Measurements from ENCODE around the gene FGD1. TPM values are rescaled to one million over a fixed set of nuclear protein-coding genes. Genes with fewer than 3 reads are reported as not detected.
"Not testable (repeated sequence)": the region's sequence is repeated elsewhere in the genome, so short reads cannot be mapped to it uniquely, and the experiment has no call there.

The FGD1 gene
- 5.1 TPM for polyA plus RNA-seq (2012; ENCODE audit: insufficient read depth, insufficient read length)

DNA sequence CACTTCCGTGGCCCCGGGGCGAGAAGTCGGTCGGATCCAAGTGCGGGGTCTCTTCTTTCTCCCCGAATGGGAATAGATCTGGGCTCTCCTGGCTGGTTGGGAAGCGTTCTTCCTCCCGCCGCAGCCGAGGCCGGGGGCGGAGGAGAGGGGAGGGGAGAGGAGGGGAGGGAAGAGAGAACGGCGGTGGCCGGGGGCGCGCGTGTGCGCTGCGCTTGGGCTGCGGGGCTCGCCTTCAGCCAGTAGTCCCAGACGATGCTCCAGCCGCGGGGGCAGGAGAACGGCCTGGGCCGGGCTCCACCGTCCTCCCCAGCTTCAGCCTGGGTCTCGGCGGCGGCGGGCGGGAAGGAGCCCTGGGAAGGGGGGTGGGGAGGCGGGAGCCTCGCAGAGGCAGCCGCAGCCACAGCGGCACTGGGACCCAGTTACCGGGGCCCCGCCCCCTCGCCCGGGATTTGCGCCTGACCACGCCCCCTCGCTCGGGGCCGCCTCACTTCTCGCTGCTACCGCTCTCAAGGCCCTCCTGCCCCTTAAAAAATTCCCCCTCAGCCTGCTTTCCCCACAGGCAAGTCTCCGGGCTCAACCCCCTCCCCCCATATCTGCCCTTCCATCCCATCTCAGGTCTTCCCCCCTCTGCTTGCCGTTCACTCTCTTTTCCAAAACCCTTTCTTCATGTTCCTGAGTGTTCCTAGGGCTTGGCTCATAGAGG, at the start of gene FGD1:
FGD1 (minus strand) TSS at position 421 of the 703 bp plus-strand sequence. CDS start 802 bp downstream, outside the sequence.
- peak within 1 kb of the TSS; percentile 49 for H3K4me3 ChIP-seq (ENCODE audit: low read length)
- DNase-seq (ENCODE audit: low read depth, low spot score), result peak; percentile 18

DNA sequence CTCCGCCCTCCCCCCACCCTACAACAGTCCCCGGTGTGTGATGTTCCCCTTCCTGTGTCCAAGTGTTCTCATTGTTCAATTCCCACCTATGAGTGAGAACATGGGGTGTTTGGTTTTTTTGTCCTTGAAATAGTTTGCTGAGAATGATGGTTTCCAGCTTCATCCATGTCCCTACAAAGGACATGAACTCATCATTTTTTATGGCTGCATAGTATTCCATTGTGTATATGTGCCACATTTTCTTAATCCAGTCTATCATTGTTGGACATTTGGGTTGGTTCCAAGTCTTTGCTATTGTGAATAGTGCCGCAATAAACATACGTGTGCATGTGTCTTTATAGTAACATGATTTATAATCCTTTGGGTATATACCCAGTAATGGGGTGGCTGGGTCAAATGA, 46.2 kb upstream of the FGD1 start:
- DNase-seq (ENCODE audit: low read depth, low spot score); H3K4me3 ChIP-seq (ENCODE audit: low read length): not testable (repeated sequence)

DNA sequence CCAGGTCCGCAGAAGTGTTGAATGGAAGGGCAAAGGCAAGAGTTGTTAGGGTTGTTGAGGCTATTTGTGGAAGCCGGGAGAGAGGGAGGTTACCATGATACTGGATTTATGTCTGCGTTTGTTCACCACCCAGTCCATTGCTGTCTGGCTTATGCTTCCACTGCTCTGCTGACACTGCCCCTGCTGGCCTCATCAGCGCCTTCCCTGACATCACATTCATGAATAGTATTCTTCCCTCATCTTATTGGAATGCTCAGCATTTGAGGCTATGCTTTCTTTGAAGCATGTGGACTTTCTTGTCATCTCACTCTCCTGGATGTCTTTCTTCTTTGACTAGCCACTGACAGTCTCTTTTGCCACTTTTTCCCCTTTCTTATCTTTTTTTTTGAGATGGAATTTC, 44.3 kb upstream of the FGD1 start:
- no peak overlapping the region for H3K4me3 ChIP-seq (ENCODE audit: low read length)
- no peak for DNase-seq (ENCODE audit: low read depth, low spot score)

DNA sequence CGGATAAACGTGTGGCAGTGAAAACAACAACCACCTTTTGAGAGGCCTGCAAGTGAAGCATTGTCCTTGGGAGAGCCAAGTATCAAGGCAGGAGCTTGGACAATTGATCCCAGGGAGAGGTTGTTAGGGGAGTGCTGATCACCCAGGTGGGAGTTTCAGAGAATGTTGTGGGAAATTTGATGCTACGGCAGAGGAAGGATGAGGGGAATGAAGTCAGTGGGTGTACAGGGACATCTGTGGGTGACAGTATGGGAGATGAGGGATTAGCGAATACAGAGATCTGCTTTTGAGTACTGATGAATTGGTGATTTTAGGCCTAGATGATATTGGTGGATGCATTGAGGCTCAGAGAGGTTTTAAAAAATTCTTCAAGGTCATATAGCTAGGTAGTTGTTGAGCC, 38.2 kb upstream of the FGD1 start:
- no peak for DNase-seq (ENCODE audit: low read depth, low spot score)
- no peak overlapping the region for H3K4me3 ChIP-seq (ENCODE audit: low read length)

DNA sequence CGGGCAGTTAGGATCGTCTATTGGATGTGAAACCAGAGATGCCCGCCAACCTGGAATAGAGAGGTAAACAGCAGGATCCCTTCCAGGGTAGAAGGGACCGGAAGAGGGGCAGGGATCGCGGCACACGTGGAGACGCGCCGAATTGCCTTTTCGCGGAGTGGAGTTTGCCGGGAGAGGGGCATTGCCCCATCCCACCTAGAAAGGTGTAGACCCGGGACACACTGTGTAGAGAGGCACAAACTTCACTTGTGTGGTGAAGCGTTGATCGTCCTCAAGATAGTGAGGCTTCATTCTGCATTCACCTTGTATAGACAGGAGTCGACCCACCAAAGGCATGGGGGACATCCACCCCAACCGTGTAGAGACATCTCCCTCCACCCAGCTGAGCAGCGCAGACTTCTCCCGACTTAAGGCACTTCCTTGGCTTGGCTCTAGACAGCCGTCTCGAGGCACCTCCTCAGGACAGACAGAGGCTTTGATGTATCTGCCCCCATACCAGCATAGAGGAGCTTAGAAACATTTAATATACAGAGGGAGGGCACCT, 34.4 kb upstream of the FGD1 start:
- DNase-seq (ENCODE audit: low read depth, low spot score), result no peak
- peak overlapping the region; percentile 92 for H3K4me3 ChIP-seq (ENCODE audit: low read length)

DNA sequence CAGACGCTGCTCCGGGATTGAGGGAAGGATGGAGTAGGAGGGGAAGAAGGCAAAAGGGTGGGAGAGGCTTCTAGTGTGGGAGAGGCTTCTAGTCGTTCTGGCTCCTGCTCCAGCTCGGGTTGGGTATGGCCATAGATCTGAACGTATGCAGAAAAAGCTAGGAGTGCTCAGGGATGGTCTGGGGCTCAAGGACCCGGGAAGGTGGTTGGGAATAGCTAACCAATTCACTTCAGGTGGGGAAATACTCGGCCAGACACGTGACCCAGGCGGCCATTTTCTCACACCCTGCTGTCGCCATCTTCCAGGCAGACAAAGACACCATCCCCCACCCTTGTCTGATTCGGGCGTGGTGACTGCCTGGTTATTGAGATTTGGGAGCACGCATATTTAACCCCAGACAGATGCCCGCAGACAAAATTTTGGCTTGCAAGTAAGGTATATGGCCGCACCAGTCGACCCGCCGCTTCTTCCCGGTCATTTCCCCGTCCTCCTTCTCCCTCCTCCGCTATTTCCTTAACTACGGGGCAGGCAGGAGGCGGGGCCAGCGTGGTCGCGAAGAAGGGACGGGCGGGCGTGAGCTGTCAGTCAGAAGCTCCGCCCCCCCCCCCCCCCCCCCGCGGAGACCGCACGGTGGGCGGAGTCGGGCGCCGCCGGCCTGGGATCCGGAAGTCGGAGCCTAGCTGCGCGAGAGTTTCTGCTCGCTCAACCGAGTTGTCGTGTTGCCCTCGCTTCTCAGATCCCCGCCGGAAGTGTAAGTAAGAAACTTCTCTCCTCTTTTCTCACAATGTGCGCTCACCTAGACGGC, 33.7 kb upstream of the FGD1 start, which contains the start of gene GNL3L:
GNL3L (plus strand) TSS at position 668 of the 805 bp plus-strand sequence. CDS start 2,348 bp downstream, outside the sequence.
- peak; percentile 78 for DNase-seq (ENCODE audit: low read depth, low spot score)

DNA sequence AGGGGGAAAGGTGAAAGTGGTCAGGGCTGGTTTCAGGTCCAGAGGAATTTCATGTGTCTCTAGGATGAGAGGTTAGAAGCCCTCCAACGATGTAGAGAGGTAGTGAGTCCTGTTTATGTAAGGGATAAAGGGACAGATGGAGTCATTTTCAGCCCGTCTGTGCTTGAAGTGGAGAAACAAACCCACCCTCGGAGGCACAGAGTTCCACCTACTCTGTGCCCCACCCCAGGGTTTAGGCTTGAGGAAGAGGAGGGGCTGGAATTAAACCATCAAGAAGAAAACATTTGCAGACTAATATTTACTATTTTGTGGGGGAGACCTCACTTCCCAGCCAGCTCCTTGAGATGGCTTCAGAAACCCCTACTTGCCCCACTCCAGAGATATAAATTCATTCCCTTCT, 33.1 kb upstream of the FGD1 start:
- H3K4me3 ChIP-seq (ENCODE audit: low read length), result peak overlapping the region; percentile 58
- no peak for DNase-seq (ENCODE audit: low read depth, low spot score)

More for the DNA sequence above, 33.7 kb upstream of the FGD1 start, which contains the start of gene GNL3L:
- peak within 1 kb of the TSS; percentile 92 for H3K4me3 ChIP-seq (ENCODE audit: low read length)

DNA sequence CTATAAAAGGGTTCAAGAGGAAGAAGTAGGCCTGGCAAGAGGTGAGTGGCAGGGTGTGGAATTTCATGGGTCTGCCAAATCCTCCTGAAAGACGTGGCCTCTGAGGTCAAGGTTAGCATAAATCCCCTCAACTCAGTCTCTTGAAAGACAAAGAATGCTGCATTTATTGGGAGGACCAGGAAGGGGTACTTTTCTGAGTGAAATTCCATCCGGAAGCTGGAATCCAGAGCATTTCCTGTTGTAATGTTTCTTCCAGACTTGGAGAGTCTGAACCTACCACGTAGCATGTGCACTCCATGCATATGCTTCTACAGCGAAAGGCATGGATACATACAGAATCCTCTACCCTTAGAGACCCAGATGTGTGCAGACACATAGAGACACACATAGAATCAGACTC, 13.4 kb upstream of the FGD1 start:
- no peak for DNase-seq (ENCODE audit: low read depth, low spot score)
- H3K4me3 ChIP-seq (ENCODE audit: low read length), result no peak overlapping the region

DNA sequence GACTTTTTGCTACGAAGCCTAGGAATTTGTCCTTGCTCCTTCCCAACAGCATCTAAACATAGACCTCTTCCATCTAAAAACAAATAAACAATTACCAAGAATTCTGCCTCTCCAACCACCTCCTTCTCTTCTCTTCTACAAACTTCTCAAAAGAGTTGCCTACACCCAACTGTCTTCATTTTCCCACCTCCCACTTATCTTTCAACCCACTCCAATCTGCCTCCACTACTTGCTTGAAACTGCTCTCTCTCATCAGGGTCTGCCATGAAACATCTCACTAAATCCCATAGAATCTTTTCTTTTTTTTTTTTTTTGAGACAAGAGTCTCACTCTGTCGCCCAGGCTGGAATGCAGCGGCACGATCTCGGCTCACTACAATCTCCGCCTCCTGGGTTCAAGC, 902 bp upstream of the FGD1 start:
- no peak overlapping the region for H3K4me3 ChIP-seq (ENCODE audit: low read length)
- no peak for DNase-seq (ENCODE audit: low read depth, low spot score)

DNA sequence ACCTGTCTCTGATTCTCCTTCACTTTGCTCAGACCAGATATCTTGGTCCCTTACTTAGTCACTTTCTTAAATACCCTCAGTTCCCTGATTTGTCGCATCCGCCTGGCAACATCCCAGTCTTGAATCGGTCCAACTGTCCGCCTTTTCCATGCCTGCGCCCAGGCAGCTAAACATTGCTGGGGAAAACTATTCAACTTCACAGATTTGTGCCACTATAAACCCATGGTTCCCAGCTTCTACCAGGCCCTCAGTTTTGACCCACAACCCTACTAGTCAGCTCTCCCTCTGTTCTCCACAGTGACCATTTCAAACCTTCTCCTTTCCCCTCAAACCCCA, 451 bp upstream of the FGD1 start:
- no peak for DNase-seq (ENCODE audit: low read depth, low spot score)
- peak overlapping the region; percentile 49; the same call in 1 of the 2 replicates for H3K4me3 ChIP-seq (ENCODE audit: low read length)

DNA sequence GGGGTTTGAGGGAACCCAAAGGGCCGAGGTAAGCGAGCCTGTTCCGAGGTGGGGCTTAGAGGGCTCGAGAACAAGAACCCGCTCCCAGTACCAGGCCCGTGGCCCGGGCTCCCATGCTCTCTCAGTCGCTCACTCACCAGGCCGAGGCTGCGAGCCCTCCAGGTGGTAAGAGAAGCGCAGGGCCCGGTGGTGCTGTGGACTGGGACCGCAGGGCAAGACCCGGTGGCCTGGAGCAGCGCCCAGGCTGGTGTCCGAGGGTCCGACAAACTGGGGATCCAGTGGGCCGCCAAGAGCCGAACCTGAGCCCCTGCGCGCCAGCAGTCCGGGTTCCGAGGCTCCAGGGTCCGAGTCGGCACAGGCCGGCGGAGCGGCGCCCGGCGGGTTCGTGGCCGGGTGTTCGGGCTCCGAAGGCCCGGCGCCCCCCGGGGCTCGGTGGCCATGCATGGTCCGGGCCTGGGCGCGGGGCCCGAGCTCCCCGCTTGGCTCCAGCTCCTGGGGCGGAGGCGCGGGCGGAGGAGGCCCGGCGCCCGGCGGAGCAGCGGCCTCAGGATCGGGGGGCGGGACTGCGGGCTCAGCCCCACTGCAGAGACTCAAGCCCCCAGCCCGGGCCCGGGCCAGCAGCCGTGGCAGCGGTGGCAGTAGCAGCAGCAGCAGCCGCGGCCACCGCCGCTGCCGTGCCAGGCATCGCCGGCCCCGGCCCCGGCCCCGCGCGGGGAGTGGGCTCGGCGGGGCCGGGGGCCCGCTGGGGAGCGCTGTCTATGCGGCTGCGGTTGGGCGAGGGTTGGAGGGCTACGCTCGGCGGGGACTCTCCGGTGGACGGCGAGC, 833 bp downstream of the FGD1 start:
- H3K4me3 ChIP-seq (ENCODE audit: low read length), result peak overlapping the region; percentile 49
- DNase-seq (ENCODE audit: low read depth, low spot score), result no peak

DNA sequence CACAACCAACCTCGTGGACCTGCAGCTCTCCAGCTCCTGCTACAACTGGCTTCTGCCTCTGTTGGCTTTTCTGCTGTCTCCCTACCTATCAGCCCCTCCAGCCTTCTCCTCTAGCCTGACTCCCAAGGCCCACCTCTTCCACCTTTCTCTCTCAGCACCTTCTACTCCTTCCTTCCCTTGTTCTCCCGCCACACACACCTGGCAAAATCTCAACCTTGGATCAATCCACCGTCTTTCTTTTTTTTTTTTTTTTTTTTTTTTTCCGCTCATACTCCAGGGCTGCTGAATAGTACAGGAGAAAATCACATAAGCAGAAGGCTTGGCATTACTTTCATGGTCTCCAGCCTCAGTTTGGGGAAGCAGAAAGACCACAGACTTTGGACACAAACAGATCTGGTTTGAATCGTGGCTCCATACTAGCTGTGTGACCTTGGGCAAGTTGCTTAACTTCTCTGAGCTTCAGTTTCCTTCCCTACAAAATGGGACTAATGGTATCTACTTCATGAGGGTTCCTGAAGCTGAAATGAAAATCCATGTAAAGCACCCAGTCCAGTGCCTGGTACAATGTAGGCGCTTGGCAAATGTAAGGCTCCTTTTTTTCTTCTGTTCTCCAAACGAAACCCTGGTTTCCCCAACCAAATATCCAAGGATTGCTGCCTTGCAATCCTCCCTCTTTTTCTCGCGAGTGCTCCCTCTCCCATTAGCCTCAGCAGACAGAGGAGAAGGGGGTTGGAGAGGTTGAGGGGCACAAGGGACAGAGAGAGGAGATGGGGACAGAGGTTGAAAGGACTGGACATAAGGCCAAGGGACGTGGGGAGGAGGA, 1.7 kb downstream of the FGD1 start:
- no peak overlapping the region for H3K4me3 ChIP-seq (ENCODE audit: low read length)
- no peak for DNase-seq (ENCODE audit: low read depth, low spot score)

DNA sequence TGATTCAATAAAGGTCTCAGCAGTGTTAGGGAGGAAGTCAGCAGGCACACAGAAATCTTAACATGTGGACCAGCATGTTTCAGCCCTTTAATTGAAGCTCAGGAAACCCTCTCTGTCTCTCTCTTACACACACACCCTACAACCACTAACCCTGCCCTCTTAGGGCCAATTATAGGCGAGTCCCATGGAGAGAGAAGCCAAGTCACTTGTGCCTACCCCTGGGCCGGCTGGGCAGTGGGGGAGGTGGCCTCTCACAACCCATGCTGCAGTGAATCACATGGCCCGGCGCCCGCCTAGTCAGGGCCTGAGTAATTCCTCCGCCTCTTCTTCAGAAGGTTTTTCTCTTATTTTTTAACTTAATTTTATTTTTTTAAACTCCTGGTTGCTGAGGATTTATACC, 3.7 kb downstream of the FGD1 start:
- no peak for DNase-seq (ENCODE audit: low read depth, low spot score)
- no peak overlapping the region for H3K4me3 ChIP-seq (ENCODE audit: low read length)

DNA sequence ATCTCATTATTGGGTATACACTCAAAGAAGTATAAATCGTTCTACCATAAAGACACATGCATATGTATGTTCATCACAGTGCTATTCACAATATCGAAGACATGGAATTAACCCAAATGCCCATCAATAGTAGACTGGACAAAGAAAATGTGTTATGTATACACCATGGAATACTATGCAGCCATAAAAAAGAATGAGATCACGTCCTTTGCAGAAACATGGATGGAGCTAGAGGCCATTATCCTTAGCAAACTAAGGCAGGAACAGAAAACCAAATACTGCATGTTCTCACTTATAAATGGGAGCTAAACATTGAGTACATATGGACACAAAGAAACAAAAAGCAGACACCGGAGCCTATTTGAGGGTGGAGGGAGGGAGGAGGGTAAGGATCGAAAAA, 6.2 kb downstream of the FGD1 start:
- DNase-seq (ENCODE audit: low read depth, low spot score); H3K4me3 ChIP-seq (ENCODE audit: low read length): not testable (repeated sequence)

DNA sequence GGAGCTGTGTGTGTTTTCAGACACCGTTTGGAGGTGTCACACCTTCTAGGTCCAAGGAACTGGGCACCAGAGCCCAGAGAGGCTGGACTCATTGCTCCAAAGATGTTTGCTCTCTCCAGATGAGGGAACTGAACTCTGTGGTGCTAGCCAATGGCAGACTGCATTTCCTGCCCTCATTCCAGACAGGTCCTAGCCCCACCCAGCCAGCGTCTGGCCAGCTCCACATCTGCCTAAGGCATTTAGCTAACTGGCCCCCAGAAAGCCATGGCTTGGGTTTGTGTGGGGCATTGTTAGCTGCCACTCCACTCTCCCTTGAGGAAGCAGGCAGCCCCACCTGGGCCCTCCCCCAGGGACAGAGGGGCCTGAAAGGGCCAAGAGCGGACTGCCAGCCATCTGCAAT, 11.4 kb downstream of the FGD1 start:
- no peak for DNase-seq (ENCODE audit: low read depth, low spot score)
- no peak overlapping the region for H3K4me3 ChIP-seq (ENCODE audit: low read length)

DNA sequence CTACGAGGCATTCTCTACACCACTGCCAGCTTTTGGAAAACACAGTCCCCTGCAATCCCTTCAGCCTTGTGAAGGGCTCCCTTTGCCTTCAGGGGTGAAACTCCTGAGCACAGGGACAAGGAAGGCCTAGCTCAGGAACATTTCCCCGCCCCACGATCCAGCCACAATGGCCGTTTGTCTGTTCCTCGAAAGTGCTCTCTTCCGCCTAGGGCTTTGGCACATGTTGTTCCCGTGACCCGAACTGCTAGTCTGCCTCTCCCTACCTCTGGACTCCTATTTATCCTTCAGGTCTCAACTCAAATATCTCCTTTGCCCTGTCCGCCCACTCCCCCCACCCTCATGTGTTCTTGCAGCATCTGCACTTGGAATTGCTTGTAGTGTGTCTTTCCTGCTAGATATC, 12.1 kb downstream of the FGD1 start:
- no peak overlapping the region for H3K4me3 ChIP-seq (ENCODE audit: low read length)
- DNase-seq (ENCODE audit: low read depth, low spot score), result no peak

DNA sequence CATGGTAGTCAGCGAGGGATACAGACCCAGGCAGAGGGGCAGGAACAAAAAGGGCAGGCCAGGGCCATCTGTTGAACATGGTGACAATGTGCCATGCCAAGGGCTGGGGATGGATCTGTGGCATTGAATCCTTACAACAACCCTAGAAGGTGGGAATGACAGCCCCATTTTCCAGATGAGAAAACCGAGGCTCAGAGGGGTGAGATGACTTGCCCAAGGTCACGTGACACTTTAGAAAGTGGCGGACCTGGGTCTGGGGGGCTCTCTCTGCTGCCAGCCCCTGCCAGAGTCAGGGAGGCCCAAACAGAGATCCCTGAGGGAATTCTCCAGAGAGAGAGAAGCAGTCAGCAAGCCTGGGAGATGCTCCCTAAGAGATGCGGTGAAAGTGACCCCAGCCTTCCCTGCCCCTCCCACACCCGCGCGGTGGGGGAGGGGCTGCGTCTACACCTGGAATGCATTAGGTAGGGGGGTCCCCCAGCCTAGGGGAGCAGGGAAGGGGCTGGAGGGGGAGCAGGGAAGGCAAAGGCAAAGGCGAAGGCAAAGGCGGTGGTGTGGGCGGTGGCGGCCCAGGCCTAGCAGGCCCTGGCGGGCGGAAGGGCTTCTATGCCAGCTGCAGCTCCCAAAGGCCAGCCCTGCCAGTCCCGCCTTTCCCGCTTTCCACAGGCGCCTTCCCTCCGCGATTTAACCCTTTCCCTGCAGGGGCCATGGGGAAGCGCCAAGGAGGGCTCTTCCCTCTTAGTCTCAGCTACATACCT, 13.0 kb downstream of the FGD1 start:
- no peak for DNase-seq (ENCODE audit: low read depth, low spot score)
- H3K4me3 ChIP-seq (ENCODE audit: low read length), result no peak overlapping the region
